ENCODE data around the gene SIX4.
A peak's percentile ranks its signal among the peaks of the same experiment; 100 is the strongest.

Gene SIX4

DNA sequence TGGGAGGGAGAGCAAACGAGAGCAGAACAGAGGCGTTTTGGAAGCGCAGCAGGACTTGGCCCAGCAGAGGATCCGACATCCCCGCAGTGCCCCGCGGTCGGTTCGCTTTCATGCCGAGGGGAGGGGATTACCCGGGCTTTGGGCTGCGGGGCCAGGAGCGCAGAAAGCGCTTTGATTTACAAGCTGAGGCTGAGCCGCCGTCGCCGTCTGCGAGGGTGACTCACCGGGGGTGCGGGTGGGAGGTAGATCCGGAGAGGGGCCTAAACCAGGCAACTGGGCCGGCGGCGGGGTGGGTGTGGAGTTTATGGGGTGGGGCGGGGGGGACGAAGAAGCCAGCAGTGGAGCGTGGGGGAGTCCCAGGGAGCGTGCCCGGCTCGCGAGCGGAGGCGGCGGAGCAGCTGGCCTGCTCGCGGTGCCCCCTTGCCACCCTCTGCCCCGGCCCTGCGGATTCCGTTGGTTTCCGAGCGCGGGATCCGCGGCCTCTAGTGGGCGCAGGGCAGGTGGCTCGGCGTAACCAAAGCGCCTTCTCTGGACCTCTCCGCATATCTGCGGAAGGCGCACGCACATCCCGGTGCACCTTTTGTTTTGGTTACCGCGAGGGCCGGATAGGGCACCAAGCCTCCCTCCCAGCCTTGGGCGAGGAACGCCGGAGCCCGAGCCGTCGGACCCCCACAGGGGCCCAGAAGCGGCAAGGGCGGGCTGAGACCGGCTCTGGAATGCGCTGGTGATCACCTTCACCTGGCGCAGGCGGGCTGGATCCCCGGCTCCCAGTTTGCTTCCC, 2.6 kb downstream of the SIX4 start:
- peak in 4 of 5 donors; percentile 20 to 38 (median 26) for DNase-seq

- no peak for DNase-seq
Observed at GRCh38 chr14:60720962-60721325, 3.2 kb downstream of the SIX4 start.

- DNase-seq: no peak
Observed at GRCh38 chr14:60720391-60720790, 3.8 kb downstream of the SIX4 start.

DNA sequence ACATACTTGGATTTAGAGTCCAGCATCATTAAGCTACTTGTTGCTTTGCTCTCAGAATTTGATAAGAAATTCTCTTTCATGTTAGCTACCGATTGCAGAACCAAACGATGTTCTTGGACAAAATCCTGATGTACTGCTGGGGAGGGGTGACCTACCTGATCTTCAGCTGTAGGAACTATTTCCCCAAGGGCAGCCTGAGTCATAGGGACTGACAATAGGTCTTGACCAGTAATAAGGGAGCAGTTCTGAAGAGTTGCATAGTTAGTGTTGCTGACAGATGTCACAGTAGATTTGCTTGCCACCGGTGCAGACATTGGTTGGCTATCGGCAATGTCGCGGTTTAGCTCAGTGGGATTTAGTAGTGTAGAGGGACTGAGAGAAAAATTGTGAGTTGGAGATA, 10.6 kb downstream of the SIX4 start:
- DNase-seq: no peak

DNA sequence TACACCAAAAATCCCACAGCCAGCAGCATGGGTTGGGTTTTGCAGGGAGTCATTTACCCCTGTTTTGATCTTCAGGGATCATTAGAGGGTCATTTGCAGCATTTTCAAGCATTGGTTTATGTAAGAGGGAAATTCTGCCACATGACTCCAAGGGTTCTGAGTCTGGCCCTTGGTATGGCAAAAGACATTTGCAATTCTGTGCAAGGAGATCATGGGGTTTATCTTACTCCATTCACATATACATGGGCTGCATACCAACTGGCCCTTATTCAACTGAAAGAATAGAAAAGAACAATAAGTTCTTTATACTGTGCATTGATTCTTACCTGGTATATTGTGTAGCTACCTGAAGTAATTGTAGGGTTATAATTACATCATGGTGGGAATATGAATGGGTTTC, 13.7 kb downstream of the SIX4 start:
- no peak for DNase-seq

DNA sequence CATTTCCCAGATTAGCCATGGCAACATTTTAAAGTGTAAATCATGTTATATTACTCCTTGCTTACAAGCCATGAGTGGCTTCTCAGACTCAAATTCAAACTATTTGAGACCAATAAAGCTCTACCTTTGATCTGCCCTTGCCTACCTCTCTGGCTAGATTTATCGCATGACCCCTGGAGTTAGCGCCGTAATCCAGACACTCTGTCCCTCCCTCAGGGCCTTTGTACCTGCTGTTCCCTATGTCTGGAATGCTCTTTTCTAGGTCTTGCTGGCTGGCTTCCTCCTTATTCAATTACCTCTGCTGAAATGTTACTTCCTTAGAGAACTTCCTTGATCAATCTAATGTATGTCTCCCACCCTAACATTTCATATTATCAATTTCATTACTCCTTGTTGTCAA, 16.3 kb downstream of the SIX4 start:
- no peak for DNase-seq

DNA sequence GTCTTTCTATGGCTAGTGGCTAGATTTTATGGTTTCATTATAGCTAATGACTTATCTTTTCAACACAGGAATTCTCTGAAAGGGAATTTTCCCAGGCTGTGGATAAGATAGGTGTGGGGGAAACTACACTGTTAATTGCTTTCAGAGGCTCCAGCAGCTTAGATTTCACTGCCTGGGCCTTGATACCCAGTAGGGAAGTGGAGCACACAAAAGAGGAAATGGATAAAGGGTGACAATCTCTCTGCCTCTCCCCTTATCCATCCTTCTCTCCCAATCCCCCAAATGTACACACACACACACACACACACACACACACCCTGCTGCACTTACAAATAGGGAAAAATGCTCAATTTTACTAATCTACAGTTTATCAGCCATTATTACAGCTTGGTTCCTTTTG, 19.1 kb downstream of the SIX4 start:
- no peak for DNase-seq

GRCh38 chr14:60700598-60700997, 23.6 kb downstream of the SIX4 start:
- no peak for DNase-seq

DNA sequence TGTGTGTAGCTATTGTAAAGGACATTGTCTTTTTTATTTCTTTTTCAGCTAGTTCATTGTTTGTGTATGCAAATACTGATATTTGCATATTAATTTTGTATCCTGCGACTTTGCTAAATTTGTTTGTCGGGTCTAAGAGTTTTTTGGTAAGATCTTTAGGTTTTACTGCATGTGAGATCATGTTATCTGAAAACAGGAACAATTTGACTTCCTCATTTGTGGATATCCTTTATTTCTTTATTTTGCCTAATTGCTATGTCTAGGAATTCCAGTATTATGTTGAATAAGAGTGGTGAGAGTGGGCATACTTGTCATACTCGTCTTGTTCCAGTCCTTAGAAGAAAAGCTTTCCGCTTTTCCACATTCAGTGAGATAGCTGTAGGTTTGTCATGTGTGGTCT, 28.8 kb downstream of the SIX4 start:
- no peak for DNase-seq

GRCh38 chr14:60691383-60692113, 32.6 kb downstream of the SIX4 start:
- DNase-seq: no peak

DNA sequence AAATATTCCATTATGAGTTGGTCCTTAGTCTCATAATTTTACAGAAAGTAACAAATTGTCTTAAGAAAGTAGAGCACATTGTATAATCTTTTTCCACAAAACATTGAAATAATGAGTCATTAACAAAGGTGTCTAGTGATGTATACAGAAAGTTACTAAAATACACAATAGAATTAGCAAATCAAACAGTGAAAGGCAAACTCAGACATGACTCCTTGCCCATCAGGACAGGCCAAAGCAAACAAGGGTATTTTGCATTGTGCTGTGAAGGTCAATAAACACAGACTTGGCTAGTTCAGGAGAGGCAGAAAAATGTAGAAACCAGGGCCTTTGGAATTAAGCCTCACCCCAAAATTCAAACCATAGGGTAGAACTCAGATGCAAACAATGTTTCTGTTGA, 37.3 kb downstream of the SIX4 start:
- DNase-seq: no peak

GRCh38 chr14:60684203-60684602, 39.9 kb downstream of the SIX4 start:
- DNase-seq: no peak

- no peak for DNase-seq
Observed at GRCh38 chr14:60681271-60681670, 42.9 kb downstream of the SIX4 start.

DNA sequence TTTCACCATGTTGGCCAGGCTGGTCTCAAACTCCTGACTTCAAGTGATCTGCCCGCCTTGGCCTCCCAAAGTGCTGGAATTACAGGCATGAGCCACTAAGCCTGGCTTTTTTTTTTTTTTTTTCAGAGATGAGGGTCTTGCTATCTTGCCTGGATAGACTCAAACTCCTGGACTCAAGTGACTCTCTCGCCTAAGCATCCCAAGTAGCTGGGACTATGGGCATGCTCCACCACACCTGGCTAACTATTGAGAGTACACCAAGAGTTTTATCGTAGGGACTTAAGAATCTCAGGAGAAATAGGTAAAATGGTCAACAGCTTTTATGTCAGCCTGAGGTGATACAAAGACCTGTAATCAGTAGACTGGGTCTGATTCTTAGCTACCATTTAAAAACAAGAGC, 43.6 kb downstream of the SIX4 start:
- DNase-seq: no peak

- DNase-seq: no peak
Observed at GRCh38 chr14:60679566-60680258, 44.4 kb downstream of the SIX4 start.

GRCh38 chr14:60677701-60678100, 46.5 kb downstream of the SIX4 start:
- no peak for DNase-seq

GRCh38 chr14:60670989-60671388, 53.2 kb downstream of the SIX4 start:
- no peak for DNase-seq

GRCh38 chr14:60668431-60669112, 55.6 kb downstream of the SIX4 start:
- DNase-seq: no peak

GRCh38 chr14:60665177-60665550, 59.0 kb downstream of the SIX4 start:
- no peak for DNase-seq

DNA sequence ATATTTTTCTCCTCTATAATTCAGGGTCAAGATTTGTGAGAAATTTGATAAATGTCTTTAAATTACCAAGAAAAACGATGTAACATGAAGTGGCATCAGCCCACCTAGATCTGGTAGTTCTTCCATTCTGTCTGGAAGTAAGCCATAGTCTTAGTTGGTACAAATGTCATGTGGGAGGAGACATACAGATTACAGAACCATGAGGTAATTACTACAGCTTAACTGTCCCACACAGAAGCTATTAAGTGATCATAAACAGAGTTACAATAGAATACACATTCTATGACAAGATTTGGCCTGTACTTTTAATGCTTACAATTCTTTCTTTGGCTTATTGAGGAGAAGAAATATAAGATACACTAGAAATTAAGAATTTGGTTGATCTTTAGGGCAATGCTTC, 61.2 kb downstream of the SIX4 start:
- DNase-seq: no peak

- DNase-seq: no peak
Observed at GRCh38 chr14:60661721-60662120, 62.4 kb downstream of the SIX4 start.

Data from T-helper 1 cell (primary cell).